8988T (cell line): ENCODE measurements around the gene TIMP4.

Experiments
- DNase-seq: peaks from one replicate; pipeline ENCODE4 v3.0.0; 2011

The TIMP4 gene

GRCh38 chr3:12184541-12184940 lies 25.8 kb upstream of the TIMP4 start:
- DNase-seq: no peak

- no peak for DNase-seq
Observed at GRCh38 chr3:12182687-12183441, 24.2 kb upstream of the TIMP4 start.

GRCh38 chr3:12181806-12182205 lies 23.1 kb upstream of the TIMP4 start:
- DNase-seq: no peak

GRCh38 chr3:12181301-12181700 lies 22.6 kb upstream of the TIMP4 start:
- DNase-seq: no peak

GRCh38 chr3:12180631-12181030 lies 21.9 kb upstream of the TIMP4 start:
- no peak for DNase-seq

GRCh38 chr3:12180218-12180617 lies 21.5 kb upstream of the TIMP4 start:
- peak; percentile 58 for DNase-seq

GRCh38 chr3:12179441-12179840 lies 20.7 kb upstream of the TIMP4 start:
- DNase-seq: no peak

- no peak for DNase-seq
Observed at GRCh38 chr3:12178091-12178820, 19.5 kb upstream of the TIMP4 start.

GRCh38 chr3:12177126-12177525 lies 18.4 kb upstream of the TIMP4 start:
- no peak for DNase-seq

GRCh38 chr3:12175844-12176453 lies 17.2 kb upstream of the TIMP4 start:
- DNase-seq: peak; percentile 50

- DNase-seq: no peak
Observed at GRCh38 chr3:12175137-12175593, 16.5 kb upstream of the TIMP4 start.

GRCh38 chr3:12170207-12170606 lies 11.5 kb upstream of the TIMP4 start:
- no peak for DNase-seq

GRCh38 chr3:12165909-12166308 lies 7.2 kb upstream of the TIMP4 start:
- no peak for DNase-seq

GRCh38 chr3:12159227-12159601 lies 502 bp upstream of the TIMP4 start:
- DNase-seq: no peak

- DNase-seq: no peak
Observed at GRCh38 chr3:12157026-12157425, 1.7 kb downstream of the TIMP4 start.

GRCh38 chr3:12155828-12156227 lies 2.9 kb downstream of the TIMP4 start:
- DNase-seq: no peak

GRCh38 chr3:12155264-12155663 lies 3.4 kb downstream of the TIMP4 start:
- no peak for DNase-seq

GRCh38 chr3:12154151-12154550 lies 4.6 kb downstream of the TIMP4 start:
- no peak for DNase-seq

GRCh38 chr3:12150112-12150511 lies 8.6 kb downstream of the TIMP4 start:
- no peak for DNase-seq

GRCh38 chr3:12149029-12149428 lies 9.7 kb downstream of the TIMP4 start:
- DNase-seq: no peak

GRCh38 chr3:12148183-12148940 lies 10.3 kb downstream of the TIMP4 start:
- DNase-seq: no peak

GRCh38 chr3:12147049-12147780 lies 11.5 kb downstream of the TIMP4 start:
- DNase-seq: no peak
